ENCODE data around the gene RIT2.
"Not testable (repeated sequence)": the region's sequence is repeated elsewhere in the genome, so short reads cannot be mapped to it uniquely, and the experiment has no call there.

RIT2 gene

DNA sequence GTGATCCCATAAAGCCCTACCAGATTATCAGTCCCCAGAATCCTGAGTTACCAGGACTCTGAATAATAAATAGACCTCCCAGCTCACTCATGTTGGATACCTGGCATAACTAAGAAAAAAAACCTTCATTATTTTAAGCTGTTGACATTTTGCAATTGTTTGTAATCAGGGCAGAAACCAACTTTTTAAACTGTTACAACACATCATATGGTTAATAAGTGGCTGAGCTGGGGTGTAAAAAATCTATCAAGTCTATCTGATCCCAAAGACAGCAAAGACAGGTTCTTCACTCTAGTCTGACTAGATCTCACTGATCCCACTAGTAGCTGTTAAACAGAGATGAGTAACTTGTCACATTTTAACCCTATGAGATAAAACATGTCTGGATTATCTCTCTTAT is 370.3 kb downstream of the RIT2 start:
- no peak for DNase-seq

DNA sequence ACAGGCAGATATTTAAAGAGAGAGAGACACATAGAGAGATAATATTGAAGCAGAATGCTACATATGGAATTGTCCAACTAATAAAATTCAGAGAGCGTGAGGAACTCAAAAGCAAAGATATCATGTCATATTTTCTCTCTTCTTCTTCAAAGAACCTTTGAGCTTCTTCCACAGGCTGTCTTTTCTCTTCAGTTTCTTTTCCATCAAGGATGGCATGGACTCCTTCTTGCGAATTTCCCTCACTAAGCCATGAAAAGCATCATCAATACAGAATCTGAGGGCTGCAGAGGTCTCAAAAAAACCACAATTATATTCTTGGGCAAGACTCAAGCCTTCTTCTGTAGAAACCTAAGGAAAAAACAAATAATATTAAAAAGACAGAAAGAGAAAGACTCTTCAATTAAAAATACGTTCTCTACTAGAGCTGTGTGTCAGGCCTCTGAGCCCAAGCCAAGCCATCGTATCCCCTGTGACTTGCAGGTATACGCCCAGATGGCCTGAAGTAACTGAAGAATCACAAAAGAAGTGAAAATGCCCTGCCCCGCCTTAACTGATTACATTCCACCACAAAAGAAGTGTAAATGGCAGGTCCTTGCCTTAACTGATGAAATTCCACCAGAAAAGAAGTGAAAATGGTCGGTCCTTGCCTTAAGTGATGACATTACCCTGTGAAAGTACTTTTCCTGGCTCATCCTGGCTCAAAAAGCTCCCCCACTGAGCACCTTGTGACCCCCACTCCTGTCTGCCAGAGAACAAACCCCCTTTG is 371.9 kb downstream of the RIT2 start:
- no peak for DNase-seq

DNA sequence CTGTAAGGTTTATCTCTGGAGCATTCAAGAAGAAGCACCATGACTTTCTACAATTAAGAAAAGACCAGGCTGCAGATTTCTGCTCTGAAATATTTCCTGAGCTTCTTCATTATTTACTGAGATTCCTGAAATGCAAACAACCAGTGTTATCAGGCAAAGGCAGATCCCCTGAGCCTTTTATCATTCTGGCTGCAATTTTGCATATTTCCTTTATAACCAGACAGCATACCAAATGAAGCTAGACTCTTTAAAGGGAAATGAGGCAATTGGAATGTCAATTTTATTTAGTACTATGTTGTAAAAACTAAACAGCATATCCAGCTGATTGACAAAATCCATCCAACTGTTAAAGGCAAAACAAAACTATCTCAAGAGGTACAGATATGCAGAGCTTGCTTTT is 372.5 kb downstream of the RIT2 start:
- no peak for DNase-seq

DNA sequence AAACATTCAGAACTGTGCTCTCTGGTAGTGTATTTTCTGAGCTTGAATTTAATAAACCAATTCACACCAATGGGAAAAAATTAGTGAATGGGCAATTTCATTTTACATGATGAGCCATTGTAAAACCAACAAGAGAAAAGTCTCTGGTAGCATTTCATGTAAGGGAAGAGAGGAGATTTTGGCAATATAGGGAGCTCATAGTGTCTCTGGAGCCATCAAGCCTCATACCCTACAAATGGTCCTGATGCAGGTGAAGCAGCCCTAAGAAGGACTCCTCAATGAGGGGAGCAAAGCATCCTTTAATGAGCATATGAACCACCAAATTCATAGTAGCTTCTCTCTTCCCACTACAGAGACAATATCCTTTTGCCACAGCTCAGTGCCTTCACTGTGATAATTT is 373.0 kb downstream of the RIT2 start:
- no peak for DNase-seq

DNA sequence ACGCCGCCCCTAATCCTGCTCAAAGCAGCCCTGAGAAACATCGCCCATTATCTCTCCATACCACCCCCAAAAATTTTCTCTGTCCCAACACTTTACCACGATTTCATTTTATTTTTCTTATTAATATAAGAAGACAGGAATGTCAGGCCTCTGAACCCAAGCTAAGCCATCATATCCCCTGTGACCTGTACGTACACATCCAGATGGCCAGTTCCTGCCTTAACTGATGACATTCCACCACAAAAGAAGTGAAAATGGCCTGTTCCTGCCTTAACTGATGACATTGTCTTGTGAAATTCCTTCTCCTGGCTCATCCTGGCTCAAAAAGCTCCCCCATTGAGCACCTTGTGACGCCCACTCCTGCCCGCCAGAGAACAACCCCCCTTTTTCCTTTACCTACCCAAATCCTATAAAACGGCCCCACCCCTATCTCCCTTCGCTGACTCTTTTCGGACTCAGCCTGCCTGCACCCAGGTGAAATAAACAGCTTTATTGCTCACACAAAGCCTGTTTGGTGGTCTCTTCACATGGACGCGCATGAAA is 373.6 kb downstream of the RIT2 start:
- DNase-seq = not testable (repeated sequence)

DNA sequence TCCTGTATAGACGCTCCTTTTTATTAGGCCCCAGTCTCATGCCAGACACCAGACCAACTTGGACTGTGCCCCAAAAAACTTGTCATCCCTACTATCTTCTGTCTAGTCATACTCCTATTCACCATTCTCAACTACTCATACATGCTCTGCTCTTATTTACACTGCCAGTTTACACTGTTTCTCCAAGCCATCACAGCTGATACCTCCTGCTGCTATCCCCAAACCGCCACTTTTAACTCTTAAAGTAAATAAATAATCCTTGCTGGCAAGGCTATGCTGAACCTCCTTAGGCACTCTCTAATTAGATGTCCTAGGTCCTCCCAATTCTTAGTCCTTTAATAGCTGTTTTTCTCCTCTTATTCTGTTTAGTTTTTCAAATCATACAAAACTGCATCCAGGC is 374.2 kb downstream of the RIT2 start:
- not testable (repeated sequence) for DNase-seq

DNA sequence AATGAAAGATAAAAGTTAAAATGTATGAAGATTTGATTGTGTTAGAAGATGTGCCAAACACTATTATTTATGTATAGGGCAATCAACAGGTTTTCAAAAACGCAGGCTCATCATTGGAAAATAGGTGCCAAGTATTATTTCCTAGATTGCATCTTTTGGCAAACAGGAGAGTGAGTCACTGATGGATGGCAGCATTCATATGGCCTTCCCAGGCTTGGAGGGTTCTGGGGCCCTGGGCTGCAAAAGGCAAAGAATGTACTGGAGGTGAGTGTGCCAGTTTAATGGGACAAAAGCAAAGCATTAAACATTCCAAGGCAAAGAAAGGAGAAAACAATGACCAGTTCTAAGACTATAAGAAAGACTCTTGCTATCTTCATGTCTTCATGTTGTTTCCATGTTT is 379.4 kb downstream of the RIT2 start:
- DNase-seq = no peak

DNA sequence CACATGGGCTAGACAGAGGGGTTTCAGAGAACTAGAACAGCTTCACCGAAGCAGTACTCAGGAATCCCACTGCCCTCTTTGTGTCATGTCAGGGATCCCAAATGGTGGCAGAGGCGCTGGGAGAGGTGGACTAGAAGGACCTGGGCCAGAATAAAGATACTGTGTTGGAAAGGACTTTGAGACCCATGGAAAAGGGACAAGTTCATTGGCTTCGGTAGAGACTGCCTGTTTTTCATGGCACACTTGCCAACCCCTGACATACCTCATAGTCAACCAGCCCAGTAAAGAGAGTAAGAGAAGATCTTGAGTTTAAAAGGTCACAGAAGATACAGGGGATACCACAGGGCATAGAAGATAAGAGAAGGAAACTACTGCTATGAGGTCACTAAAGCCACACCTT is 381.0 kb downstream of the RIT2 start:
- no peak for DNase-seq

DNA sequence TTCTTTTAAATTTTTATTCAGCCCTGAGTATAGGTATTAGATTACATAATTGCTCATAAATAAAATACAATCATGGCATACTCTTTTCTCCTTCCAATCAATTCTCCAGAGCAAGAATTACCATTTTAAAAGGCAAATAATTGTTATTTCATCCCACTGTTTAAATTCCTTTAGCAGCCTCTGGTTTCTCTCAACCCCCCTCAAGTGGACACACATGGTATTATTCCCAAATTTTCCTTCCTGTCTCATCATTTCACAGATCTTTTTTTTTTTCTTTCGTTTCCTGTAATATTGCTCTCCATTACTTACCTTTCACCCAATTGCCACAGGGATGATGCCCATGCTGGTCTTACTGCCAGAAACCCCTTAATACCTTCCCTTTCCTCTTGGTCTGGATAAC is 385.2 kb downstream of the RIT2 start:
- no peak for DNase-seq

DNA sequence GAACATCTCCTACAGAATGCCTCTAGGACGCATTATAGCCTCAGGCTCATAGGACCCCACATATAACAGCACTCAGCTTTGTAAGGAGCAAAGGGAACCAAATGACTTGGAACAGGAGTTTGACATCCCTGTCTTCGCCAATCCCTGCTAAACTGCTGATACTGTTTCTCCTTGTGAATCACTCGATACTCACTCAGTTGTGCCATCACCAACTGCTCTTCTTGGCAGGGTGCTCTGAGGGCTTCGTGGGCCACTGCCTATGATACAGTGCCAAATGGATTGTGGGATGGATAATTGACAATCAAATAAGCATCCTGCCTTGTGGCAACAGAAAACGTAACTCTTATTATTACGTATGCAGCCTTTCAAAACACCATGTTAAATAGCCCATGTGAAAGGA is 396.3 kb downstream of the RIT2 start:
- no peak for DNase-seq

DNA sequence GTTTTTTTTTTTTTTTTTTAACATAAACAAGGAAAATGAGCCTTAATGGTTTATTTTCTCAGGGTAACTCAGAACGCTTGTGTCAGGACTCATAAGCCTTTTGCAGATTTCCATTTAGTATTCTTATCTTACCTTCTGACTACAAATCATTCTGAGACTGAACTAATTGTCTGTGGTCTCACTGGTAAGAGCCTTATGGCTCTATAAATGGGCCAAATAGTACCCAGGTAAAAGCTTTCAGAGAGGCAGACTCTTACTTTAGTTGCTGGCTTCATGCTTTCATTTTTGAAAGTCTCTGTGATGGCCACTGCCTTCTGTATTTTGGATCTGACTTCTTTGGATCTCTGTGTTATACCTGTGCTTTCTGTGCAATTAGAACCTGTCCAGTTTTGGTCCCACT is 403.4 kb downstream of the RIT2 start:
- no peak for DNase-seq

DNA sequence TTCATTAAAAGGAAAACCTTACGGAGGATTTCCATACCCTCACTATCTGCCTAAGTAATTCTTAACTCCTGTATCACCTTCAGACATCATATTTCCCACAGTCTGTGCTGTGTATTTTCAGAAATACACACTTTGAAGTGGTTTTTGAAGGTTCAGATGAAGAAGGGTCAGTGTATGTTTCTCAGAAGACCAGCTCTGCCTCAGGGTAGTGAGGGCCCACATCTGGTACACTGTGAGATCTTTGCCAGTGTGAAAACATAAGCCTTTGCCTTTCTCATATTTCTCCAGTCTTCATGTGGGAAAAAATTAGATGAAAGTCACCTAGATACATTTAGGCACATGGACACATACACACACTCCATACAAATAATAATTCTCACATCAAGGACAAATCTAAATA is 408.4 kb downstream of the RIT2 start:
- DNase-seq = no peak

DNA sequence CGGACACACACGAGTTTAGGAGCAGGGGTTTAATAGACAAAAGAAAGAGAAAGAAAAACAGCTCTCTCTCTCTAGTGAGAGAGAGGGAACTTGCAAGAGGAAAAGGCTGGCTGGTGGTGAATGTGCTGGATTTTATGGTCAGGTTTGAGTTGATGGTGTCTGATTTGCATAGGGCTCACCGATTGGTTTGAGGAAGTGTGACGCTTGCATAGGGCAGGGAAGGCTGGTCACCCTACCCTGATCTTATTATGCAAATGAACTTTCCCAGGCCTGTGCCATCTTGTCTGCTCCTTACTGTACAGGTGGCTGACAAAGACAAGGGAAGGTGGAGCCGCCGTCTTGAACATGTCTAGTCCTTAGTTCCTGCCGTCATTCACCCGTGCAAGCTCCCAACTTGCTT is 408.9 kb downstream of the RIT2 start:
- no peak for DNase-seq

DNA sequence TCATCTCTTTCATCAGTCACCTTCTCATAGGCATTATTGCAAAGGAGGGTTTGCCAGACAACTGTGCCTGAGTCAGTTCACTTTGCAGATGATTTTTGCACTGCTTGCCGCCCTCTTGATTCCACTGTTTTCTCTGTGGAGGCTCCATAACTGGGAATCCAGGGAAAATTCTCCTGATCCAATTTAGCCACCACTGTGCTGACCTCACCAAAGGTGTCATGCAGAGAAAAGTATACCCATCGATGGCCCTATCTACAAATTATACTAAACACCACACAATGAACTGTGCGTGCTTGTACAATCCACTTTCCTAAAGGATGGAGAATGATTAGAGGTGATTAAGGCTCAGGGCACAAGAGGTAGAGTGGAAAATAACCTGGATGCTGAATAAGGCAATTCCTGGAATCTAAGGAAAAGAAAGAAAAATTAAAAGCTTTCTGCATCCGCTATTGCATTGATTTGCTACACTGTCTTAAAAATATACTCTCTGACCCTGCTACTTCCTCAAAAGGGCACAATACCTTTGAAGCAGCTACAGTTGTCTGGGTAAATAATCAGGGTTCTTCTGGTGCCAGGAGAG is 409.4 kb downstream of the RIT2 start:
- DNase-seq = peak; percentile 32
